Measurements from ENCODE around the gene ENDOG.

The ENDOG gene

DNA sequence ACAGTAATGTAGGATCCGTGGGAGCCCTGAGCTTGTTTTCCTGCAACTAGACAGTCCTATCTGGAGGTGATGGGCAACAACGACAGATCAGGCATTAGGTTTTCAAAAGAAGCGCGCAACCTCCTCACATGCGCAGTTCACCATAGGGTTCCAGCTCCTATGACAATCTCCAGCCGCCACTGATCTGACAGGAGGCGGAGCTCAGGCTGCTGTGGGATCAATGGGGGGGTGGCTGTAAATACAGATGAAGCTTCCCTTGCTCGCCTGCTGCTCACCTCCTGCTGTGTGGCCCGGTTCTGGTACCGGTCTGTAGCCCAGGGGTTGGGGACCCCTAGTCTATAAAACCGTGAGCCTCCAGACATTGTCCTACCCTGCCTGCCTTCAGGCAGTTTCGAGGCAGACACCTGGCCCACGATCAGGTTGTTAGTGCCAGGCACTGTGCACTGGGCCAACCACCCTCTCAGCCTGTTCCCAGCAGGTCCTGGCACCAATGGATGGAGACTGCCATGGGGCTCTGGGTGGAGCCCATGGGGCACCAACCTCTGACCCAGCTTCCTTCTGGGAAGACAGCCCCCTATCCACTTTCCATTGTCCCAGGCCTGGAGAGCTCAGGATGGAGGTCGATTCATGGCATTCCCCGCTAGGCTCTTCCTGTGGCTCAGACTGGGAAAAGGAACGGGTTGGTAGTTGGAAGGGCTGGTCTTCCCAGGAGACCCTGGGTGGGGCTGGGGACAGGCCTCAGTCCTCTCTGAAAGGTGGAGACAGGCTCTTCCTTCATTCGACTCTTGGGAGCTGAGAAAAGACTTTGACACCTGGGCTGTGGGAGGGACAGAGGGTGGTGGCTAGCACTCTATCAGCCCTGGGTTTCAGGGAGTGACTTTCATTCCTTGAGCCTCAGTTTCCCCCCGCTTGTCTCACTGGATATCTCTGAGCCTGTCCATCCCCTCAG, 1.7 kb downstream of the ENDOG start:
- H3K27ac ChIP-seq = no peak overlapping the region; the same call in 1 of the 2 replicates
- no peak for TF ChIP-seq ZFX (IDR thresholded peaks at IDR 0.05)
- TF ChIP-seq, protein P1, sequence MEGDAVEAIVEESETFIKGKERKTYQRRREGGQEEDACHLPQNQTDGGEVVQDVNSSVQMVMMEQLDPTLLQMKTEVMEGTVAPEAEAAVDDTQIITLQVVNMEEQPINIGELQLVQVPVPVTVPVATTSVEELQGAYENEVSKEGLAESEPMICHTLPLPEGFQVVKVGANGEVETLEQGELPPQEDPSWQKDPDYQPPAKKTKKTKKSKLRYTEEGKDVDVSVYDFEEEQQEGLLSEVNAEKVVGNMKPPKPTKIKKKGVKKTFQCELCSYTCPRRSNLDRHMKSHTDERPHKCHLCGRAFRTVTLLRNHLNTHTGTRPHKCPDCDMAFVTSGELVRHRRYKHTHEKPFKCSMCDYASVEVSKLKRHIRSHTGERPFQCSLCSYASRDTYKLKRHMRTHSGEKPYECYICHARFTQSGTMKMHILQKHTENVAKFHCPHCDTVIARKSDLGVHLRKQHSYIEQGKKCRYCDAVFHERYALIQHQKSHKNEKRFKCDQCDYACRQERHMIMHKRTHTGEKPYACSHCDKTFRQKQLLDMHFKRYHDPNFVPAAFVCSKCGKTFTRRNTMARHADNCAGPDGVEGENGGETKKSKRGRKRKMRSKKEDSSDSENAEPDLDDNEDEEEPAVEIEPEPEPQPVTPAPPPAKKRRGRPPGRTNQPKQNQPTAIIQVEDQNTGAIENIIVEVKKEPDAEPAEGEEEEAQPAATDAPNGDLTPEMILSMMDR (conservative IDR thresholded peaks at IDR 0.05) = no peak

DNA sequence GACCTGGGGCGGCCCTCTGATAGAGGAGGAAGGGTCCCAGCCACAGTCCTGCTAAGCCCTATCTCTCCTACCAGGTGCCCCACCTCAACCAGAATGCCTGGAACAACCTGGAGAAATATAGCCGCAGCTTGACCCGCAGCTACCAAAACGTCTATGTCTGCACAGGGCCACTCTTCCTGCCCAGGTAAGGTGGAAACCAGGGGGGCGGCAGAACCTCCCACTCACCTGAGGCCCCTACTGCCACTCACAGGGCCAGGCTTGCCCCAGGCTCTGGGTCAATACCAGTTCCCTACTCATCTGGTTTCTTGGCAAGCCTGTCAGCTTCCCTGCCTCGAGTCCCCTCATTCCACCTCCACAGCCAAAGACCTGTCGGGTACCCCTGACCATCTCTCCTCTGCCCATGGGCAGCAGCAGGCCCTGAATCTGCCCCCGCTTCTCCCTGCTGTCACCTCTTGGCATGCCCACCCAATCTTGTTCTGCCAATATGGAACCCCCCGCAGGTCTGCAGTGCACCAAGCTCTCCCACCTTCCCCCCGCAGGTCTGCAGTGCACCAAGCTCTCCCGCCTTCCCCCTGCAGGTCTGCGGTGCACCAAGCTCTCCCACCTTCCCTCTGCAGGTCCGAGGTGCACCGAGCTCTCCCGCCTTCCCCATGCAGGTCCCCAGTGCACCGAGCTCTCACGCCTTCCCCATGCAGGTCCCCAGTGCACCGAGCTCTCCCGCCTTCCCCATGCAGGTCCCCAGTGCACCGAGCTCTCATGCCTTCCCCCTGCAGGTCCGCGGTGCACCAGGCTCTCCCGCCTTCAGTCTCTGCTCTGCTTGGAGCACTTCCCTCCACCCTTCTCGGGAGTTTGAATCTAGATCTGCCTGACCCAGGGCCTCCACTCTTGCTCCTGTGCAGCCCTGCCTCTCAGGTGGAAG, 2.6 kb downstream of the ENDOG start:
- H3K27ac ChIP-seq = no peak overlapping the region
- TF ChIP-seq, protein P1 (conservative IDR thresholded peaks at IDR 0.05) = no peak
- no peak for TF ChIP-seq ZFX (IDR thresholded peaks at IDR 0.05)

DNA sequence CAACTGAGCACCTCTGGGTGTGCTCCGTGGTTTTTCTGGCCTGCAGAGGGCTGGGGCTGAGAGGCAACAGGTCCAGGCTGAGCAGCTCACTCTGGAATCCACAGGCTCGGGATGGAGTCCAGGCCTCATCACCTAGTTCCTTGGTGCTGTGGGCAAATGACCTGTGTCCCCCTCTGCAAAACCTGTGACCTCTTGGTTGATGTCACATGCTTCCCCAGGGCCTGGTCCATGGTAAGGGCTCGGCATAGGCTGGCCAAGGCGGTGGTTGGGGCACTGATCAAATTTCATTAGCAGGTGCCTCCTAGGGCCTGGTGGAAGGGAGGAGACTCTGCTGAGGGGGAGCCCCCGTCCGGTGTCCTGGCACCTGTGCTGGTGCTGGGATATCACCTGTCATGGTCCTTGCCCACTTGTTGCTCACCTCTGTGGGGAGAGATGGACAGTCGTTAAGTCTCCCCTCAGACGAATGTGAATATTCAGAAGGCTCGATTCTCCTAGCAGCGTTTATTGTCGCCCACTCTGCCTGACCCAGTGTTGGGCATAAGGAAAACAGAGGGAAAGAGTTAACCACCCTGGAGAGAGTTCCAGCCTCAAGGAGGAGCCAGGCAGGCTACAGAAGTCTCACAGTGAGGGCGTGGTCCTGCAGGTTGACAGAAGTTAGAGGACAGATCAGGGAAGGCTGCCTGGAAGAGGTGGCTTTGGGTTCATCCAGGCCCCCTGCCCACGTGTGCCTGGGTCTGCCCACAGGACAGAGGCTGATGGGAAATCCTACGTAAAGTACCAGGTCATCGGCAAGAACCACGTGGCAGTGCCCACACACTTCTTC, 3.5 kb downstream of the ENDOG start:
- no peak overlapping the region for H3K27ac ChIP-seq
- TF ChIP-seq, protein P1 (conservative IDR thresholded peaks at IDR 0.05) = no peak
- TF ChIP-seq ZFX (IDR thresholded peaks at IDR 0.05) = no peak

DNA sequence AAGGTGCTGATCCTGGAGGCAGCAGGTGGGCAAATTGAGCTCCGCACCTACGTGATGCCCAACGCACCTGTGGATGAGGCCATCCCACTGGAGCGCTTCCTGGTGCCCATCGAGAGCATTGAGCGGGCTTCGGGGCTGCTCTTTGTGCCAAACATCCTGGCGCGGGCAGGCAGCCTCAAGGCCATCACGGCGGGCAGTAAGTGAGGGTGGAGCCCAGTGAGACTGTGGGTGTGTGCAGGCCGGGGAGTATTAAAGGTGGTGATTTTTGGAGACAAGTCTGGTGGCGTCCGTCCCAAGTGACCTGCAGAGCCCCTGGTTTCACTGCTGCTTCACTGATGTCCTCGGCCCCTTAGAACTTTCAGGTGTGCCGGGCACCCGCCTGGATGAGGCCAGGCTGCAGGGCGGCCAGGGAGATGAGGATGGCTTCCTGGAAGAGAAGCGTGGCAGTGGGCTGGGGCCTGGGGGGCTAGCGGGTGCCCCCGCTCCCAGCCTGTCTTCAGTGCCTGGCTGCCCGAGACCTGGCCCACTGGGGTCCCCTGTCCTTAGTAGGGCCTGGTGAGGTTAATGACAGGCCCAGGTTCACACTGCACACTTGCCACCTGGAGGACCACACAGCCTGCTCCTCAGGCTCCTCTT, 4.2 kb downstream of the ENDOG start:
- no peak for TF ChIP-seq ZFX (IDR thresholded peaks at IDR 0.05)
- no peak overlapping the region for H3K27ac ChIP-seq

DNA sequence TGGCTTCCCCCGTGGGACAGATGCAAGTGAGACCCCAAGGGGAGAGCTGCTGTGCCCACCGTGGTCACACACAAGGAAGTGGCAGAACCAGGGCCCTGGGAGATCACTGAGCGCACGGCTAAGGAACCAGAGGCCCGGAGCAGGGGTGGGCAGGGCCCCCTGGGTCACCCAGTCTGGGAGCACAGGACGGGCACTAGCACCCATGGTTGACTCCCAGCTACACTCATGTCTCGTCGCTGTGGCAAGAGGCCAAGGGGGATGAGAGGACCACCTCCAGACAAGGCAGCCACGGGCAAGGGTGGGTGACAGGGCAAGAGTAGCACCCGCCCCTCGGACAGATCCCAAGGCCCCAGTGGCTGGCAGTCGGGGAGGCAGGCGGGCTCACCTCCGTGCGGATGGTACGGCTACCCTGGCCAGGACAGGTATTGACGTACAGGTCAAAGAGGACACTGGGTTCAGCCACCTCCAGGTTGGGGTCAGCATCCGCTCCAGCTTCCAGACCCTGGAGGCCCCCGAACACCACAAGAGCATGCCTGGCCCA, 5.1 kb downstream of the ENDOG start:
- H3K27ac ChIP-seq = no peak overlapping the region
- TF ChIP-seq, protein P1 (conservative IDR thresholded peaks at IDR 0.05) = no peak
- no peak for TF ChIP-seq ZFX (IDR thresholded peaks at IDR 0.05)

DNA sequence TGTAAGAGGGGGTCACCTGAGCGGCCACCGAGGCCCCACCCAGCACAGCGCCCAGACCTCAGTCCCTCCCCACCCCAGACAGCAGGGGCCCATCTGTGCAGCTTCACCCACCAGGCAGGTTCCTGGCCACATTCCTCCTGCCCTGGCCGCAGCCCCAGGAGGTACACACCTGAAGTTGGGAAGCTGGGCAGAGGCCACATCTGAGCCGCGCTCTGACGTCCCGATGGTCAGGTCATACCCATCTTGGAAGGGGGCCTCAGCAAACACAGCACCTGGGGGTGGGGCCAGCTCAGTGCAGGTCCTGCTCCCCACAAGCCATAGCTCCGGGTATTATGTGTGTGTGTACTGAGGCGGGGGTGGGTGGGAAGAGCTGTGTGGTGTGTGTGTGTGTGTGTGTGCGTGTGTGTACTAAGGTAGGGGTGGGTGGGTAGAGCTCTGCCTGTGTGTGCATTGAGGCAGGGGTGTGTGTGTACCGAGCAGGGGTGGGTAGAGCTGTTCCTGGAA, 5.7 kb downstream of the ENDOG start:
- no peak overlapping the region for H3K27ac ChIP-seq
- TF ChIP-seq ZFX (IDR thresholded peaks at IDR 0.05) = no peak
- TF ChIP-seq, protein P1 (conservative IDR thresholded peaks at IDR 0.05) = no peak

Measured in C4-2B (cell line).